ENCODE data around the gene PARVB.

The PARVB gene

GRCh38 chr22:44157916-44158618, 134.0 kb downstream of the PARVB start:
- no peak for DNase-seq (ENCODE audit: low read depth)
- no peak overlapping the region for H3K4me3 ChIP-seq (ENCODE audit: low read length)
- TF ChIP-seq, protein P1, sequence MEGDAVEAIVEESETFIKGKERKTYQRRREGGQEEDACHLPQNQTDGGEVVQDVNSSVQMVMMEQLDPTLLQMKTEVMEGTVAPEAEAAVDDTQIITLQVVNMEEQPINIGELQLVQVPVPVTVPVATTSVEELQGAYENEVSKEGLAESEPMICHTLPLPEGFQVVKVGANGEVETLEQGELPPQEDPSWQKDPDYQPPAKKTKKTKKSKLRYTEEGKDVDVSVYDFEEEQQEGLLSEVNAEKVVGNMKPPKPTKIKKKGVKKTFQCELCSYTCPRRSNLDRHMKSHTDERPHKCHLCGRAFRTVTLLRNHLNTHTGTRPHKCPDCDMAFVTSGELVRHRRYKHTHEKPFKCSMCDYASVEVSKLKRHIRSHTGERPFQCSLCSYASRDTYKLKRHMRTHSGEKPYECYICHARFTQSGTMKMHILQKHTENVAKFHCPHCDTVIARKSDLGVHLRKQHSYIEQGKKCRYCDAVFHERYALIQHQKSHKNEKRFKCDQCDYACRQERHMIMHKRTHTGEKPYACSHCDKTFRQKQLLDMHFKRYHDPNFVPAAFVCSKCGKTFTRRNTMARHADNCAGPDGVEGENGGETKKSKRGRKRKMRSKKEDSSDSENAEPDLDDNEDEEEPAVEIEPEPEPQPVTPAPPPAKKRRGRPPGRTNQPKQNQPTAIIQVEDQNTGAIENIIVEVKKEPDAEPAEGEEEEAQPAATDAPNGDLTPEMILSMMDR (conservative IDR thresholded peaks at IDR 0.05; ENCODE audit: low read length): no peak

GRCh38 chr22:44158816-44159215, 134.7 kb downstream of the PARVB start:
- TF ChIP-seq, protein P1 (conservative IDR thresholded peaks at IDR 0.05; ENCODE audit: low read length): no peak
- no peak for DNase-seq (ENCODE audit: low read depth)
- no peak overlapping the region for H3K4me3 ChIP-seq (ENCODE audit: low read length)

DNA sequence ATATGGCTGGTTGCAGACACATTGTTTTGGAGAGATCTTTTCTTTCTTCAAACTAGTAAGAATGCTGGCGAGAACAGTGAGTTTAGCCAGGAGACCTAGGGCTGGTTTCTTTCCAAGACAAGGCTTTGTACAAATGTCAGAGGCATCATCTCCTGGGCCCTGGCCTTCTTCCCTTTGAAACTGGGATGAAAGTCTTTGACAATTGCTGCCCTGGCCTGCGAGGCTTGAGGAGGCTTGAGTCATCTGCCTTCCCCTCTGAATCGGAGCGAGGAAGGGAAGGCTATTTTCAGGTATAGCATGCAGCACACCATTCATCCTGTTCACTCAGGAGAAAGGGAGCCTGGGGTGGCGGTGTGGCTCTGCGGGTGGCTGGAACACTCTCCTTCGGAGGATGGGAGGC, 135.1 kb downstream of the PARVB start:
- DNase-seq (ENCODE audit: low read depth): no peak
- TF ChIP-seq, protein P1 (conservative IDR thresholded peaks at IDR 0.05; ENCODE audit: low read length): no peak
- no peak overlapping the region for H3K4me3 ChIP-seq (ENCODE audit: low read length)

DNA sequence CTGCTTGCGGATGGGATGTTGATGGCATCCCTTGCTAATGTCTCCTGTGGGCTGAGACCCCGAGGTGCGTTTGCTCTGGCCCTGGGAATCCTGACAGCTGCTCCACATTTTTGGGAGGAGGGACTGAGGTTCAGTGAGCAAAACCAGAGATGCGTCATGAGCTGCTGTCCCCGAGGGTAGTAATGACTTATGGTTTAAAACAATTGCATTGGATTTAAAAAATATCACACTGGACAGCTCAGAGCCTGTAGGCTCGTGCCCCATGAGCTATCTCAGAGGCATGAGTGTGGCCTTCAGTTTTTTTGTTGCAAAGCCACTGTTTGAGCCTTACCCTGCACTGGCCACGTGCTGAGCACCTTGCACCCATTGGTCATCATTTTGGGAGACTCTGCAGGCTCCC, 135.7 kb downstream of the PARVB start:
- DNase-seq (ENCODE audit: low read depth): no peak
- TF ChIP-seq, protein P1 (conservative IDR thresholded peaks at IDR 0.05; ENCODE audit: low read length): no peak
- no peak overlapping the region for H3K4me3 ChIP-seq (ENCODE audit: low read length)

DNA sequence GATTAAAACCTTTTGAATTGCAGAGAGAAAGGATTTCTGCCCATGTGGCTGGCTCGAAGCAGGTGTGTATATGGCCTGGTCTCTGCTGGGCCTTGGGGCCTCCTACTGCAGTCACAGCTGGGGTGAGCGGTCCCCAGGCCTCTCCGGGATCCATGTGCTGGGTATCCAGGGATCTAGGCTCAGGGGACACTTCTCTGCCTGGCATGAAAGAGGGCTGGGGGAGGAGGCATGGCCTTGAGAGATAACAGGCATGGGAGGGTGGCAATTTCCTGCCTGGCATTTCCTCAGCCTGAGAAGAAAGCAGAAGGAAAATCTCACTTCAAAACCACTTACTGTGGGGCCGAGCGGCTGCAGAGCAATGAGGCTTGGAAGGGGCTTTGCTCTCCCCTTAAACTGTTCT, 136.3 kb downstream of the PARVB start:
- TF ChIP-seq, protein P1 (conservative IDR thresholded peaks at IDR 0.05; ENCODE audit: low read length): no peak

DNA sequence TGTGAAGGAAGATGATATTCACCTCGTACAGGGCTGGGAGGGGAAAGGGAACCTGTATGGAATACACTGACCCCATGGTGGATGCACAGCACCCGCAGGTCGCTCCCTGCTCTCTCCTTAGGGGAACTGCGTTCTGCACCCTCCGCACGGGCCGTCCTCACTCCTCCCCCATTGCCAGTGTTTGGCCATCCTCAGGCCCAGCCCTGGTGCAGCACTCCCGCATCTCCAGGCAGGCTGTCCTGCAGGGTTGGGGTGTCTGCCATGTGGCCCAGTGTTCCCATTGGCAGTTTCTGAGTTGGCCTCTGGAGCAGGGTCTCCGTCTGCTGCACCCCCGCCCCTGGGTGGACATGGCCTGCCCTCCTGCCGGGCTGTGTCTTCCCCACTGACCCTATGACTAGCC, 137.6 kb downstream of the PARVB start:
- DNase-seq (ENCODE audit: low read depth): no peak
- TF ChIP-seq, protein P1 (conservative IDR thresholded peaks at IDR 0.05; ENCODE audit: low read length): no peak
- no peak overlapping the region for H3K4me3 ChIP-seq (ENCODE audit: low read length)

More for the DNA sequence above, 136.3 kb downstream of the PARVB start:
- H3K4me3 ChIP-seq (ENCODE audit: low read length): no peak overlapping the region
- no peak for DNase-seq (ENCODE audit: low read depth)

GRCh38 chr22:44162960-44163359, 138.9 kb downstream of the PARVB start:
- DNase-seq (ENCODE audit: low read depth): no peak
- H3K4me3 ChIP-seq (ENCODE audit: low read length): no peak overlapping the region
- TF ChIP-seq, protein P1 (conservative IDR thresholded peaks at IDR 0.05; ENCODE audit: low read length): no peak
